IMR-90 (cell line): ENCODE data around the gene UBXN1. TPM values are rescaled to one million over a fixed set of nuclear protein-coding genes. Genes with fewer than 3 reads are reported as not detected.

ENCODE experiments used
- ATAC-seq: fragments of 200-7000 bp; cut with Tn5 transposase; 2 replicates; pipeline ENCODE4 v1.9.1; 2020; ENCODE audit warnings: low read depth, mild to moderate bottlenecking, moderate library complexity
- BruUV-seq: library from RNA; stranded (reverse); fragments of 400-500 nt; replicated peaks from 2 replicates; lab custom pipeline; 2021; lab: Mats Ljungman, UMichigan
- CTCF ChIA-PET: fragments of 300-600 bp; formaldehyde crosslinking; extraction: SDS; loops from one replicate; lab custom pipeline; 2021; ENCODE audit warnings: antibody characterized with exemption; lab: Yijun Ruan, JAX
- POLR2A ChIA-PET: fragments of 300-600 bp; sonication (Branson Sonifier 250); formaldehyde crosslinking; loops from one replicate; lab custom pipeline; 2022; ENCODE audit warnings: antibody characterized with exemption; ENCODE audit not compliant: unreplicated experiment; lab: Charles Lee
- DNase-seq: peaks from one replicate; pipeline ENCODE4 v3.0.0; 2013
- H2AFZ ChIP-seq: replicated peaks from 2 replicates; pipeline ENCODE3; 2013; ENCODE audit warnings: low read length, mild to moderate bottlenecking; ENCODE audit not compliant: poor library complexity
- H2AK5ac ChIP-seq: 2 replicates; pipeline ENCODE4 v1.6.1; 2013; ENCODE audit warnings: low read depth, low read length, inconsistent platforms
- H2AK9ac ChIP-seq: replicated peaks from 2 replicates; pipeline ENCODE3; 2013; ENCODE audit warnings: mild to moderate bottlenecking, low read depth, low read length, moderate library complexity; ENCODE audit not compliant: poor library complexity
- H2BK120ac ChIP-seq: 2 replicates; pipeline ENCODE4 v1.6.1; 2013; ENCODE audit warnings: low read depth, low read length, inconsistent platforms
- H2BK15ac ChIP-seq: 3 replicates; pipeline ENCODE4 v1.6.1; 2013; ENCODE audit warnings: low read depth, low read length, inconsistent platforms
- H2BK20ac ChIP-seq: 2 replicates; pipeline ENCODE4 v1.6.1; 2013; ENCODE audit warnings: low read depth, mild to moderate bottlenecking, inconsistent platforms, low read length, moderate library complexity
- H2BK5ac ChIP-seq: 2 replicates; pipeline ENCODE4 v1.6.1; 2013; ENCODE audit warnings: mild to moderate bottlenecking, low read depth, low read length, inconsistent platforms; ENCODE audit not compliant: poor library complexity, severe bottlenecking
- H3K14ac ChIP-seq: replicated peaks from 2 replicates; pipeline ENCODE4 v1.6.1; 2013; ENCODE audit warnings: low read depth, low read length, inconsistent platforms
- H3K18ac ChIP-seq: 2 replicates; pipeline ENCODE4 v1.6.1; 2013; ENCODE audit warnings: low read depth, low read length, control low read depth
- H3K23ac ChIP-seq: 2 replicates; pipeline ENCODE4 v1.6.1; 2013; ENCODE audit warnings: low read depth, low read length, inconsistent platforms
- H3K27ac ChIP-seq: 2 replicates; pipeline ENCODE4 v1.5.1; 2013; ENCODE audit warnings: mild to moderate bottlenecking, control low read depth, low read length; ENCODE audit not compliant: insufficient read depth
- H3K27me3 ChIP-seq: 2 replicates; pipeline ENCODE4 v1.6.1; 2013; ENCODE audit warnings: low read length; ENCODE audit not compliant: control insufficient read depth, insufficient read depth
- H3K36me3 ChIP-seq: 2 replicates; pipeline ENCODE4 v1.6.1; 2013; ENCODE audit warnings: low read length, mixed read lengths; ENCODE audit not compliant: control insufficient read depth, insufficient read depth
- H3K4ac ChIP-seq: 2 replicates; pipeline ENCODE4 v1.6.1; 2013; ENCODE audit warnings: low read depth, low read length, inconsistent platforms
- H3K4me1 ChIP-seq: 2 replicates; pipeline ENCODE4 v1.6.1; 2013; ENCODE audit warnings: low read length, mixed read lengths; ENCODE audit not compliant: control insufficient read depth, insufficient read depth
- H3K4me2 ChIP-seq: 2 replicates; pipeline ENCODE4 v1.6.1; 2013; ENCODE audit warnings: low read depth, mild to moderate bottlenecking, control low read depth, low read length, moderate library complexity
- H3K4me3 ChIP-seq: 2 replicates; pipeline ENCODE4 v1.5.1; 2013; ENCODE audit warnings: low read depth, mild to moderate bottlenecking, control low read depth, low read length, moderate library complexity; ENCODE audit not compliant: insufficient read depth
- H3K56ac ChIP-seq: 2 replicates; pipeline ENCODE4 v1.6.1; 2013; ENCODE audit warnings: low read length, inconsistent platforms; ENCODE audit not compliant: insufficient read depth; ENCODE audit errors: extremely low read depth
- H3K79me1 ChIP-seq, 2 experiments: 2 replicates each; pipeline ENCODE4 v1.6.1; 2013; ENCODE audit warnings: low read length in 2 of 2, inconsistent platforms in 1 of 2, low read depth in 1 of 2
- H3K9ac ChIP-seq: 2 replicates; pipeline ENCODE4 v1.6.1; 2013; ENCODE audit warnings: low read depth, low read length, control low read depth
- H3K9me1 ChIP-seq: 2 replicates; pipeline ENCODE4 v1.6.1; 2013; ENCODE audit warnings: low read length, inconsistent platforms; ENCODE audit not compliant: insufficient read depth
- H3K9me3 ChIP-seq: 2 replicates; pipeline ENCODE4 v1.6.1; 2013; ENCODE audit warnings: low read length; ENCODE audit not compliant: control insufficient read depth, insufficient read depth
- H4K20me1 ChIP-seq: 2 replicates; pipeline ENCODE4 v1.6.1; 2013; ENCODE audit warnings: low read length, inconsistent platforms; ENCODE audit not compliant: insufficient read depth
- H4K5ac ChIP-seq: 2 replicates; pipeline ENCODE4 v1.6.1; 2013; ENCODE audit warnings: mild to moderate bottlenecking, low read depth, low read length, control low read depth
- H4K8ac ChIP-seq, 2 experiments: 2 replicates each; pipeline ENCODE4 v1.6.1; 2013; ENCODE audit warnings: low read depth in 2 of 2, low read length in 2 of 2, control low read depth in 1 of 2, inconsistent platforms in 1 of 2
- H4K91ac ChIP-seq: 2 replicates; pipeline ENCODE4 v1.6.1; 2013; ENCODE audit warnings: low read depth, low read length, inconsistent platforms; ENCODE audit not compliant: insufficient read depth
- FOS ChIP-seq: fragments of 150-350 bp; IDR thresholded peaks from 2 replicates; pipeline ENCODE4 v1.6.1; 2016; ENCODE audit warnings: low read depth, low read length
- MAZ ChIP-seq: IDR thresholded peaks from 2 replicates; pipeline ENCODE4 v1.6.1; 2012; ENCODE audit warnings: low read depth, mild to moderate bottlenecking, low read length, improper control_type of control experiment, moderate library complexity, borderline replicate concordance
- MXI1 ChIP-seq: IDR thresholded peaks from 2 replicates; pipeline ENCODE4 v1.6.1; 2012; ENCODE audit warnings: low read depth, mild to moderate bottlenecking, low read length, moderate library complexity, borderline replicate concordance
- POLR2A ChIP-seq: IDR thresholded peaks from 2 replicates; pipeline ENCODE4 v1.6.1; 2012; ENCODE audit warnings: mild to moderate bottlenecking, low read depth, low read length
- RFX5 ChIP-seq: IDR thresholded peaks from 2 replicates; pipeline ENCODE4 v1.8.0; 2012; ENCODE audit warnings: low read depth, mild to moderate bottlenecking, low read length, moderate library complexity
- WGBS, 2 experiments: methylation state at CpG; one replicate each; pipeline versions ENCODE4 v1.1.5 to v1.1.7; 2013; ENCODE audit warnings: missing lambda C conversion rate in 2 of 2; ENCODE audit not compliant: insufficient read length in 1 of 2; ENCODE audit errors: extremely low coverage in 2 of 2; 5-methylcytosine and 5-hydroxymethylcytosine counted together
- dilution Hi-C: fragments of 300-500 bp; cut with HindIII; formaldehyde crosslinking; loops from one replicate; pipeline ENCODE4 v1.14.3; 2018; ENCODE audit warnings: low sequenced_read_pairs; ENCODE audit not compliant: unreplicated experiment
- in situ Hi-C: fragments of 300-500 bp; cut with MboI; formaldehyde crosslinking; loops from 3 replicates; pipeline ENCODE4 v1.14.3; 2019; ENCODE audit warnings: low sequenced_read_pairs, inconsistent platforms, mixed read lengths
- intact Hi-C: fragments of 100-400 bp; cut with micrococcal nuclease; formaldehyde crosslinking; loops from 2 replicates; pipeline ENCODE4 v1.10.0; 2022
- polyA plus RNA-seq, 3 experiments: library from polyadenylated mRNA; depleted of rRNA; stranded (reverse); fragments of >200 nt; gene quantifications; 2 replicates each; pipeline ENCODE4 v1.2.3, GENCODE V29; 2012; ENCODE audit warnings: low replicate concordance in 1 of 3
- total RNA-seq: library from RNA; depleted of rRNA; stranded (reverse); fragments of >200 nt; gene quantifications from 2 replicates; pipeline ENCODE4 v1.2.3, GENCODE V29; 2012
- TF ChIP-seq, protein P1 (sequence below): conservative IDR thresholded peaks from 2 replicates; pipeline ENCODE4 v1.5.1; 2012; ENCODE audit warnings: mild to moderate bottlenecking, low read depth, low read length, improper control_type of control experiment
- TF ChIP-seq, protein P2 (sequence below): fragments of 150-350 bp; IDR thresholded peaks from 2 replicates; pipeline ENCODE4 v1.6.1; 2017; ENCODE audit warnings: mild to moderate bottlenecking, antibody characterized with exemption, low read length, low read depth
- TF ChIP-seq, protein P3 (sequence below): fragments of 150-350 bp; IDR thresholded peaks from 2 replicates; pipeline ENCODE4 v1.6.1; 2016; ENCODE audit warnings: low read depth, mild to moderate bottlenecking, low read length, moderate library complexity, borderline replicate concordance

Gene UBXN1
- total and polyA plus RNA-seq, 2 of the 4 experiments (the other 2 are of a cell fraction), result 50.0 to 81.6 TPM

DNA sequence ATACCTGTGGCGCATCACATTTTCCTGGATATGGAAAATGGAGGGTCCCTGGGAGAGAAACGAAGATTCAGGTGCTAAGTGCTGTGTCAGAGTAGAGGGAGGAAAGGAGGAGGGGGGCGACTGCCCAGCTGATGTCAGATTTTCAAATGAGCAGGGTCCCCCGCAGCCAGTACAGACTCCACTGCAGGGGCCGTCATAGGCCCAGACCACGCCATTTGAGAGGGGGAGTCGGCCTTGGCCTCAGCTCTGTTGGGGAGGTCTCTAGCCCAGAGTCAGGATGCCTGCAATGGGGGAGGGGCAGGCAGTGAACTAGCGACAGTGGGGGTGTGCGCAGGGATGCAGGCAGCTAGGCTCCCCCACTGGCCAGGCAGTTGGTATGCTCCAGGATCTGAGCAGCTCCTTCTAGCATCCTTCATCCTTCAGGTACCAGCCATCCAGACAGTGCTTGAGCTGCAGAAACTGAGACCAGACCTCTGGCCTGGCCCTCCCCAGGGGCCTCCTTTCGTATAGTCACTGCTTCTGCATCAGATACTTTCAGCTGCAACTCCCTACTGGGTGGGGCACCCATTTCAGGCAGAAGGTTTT is 28.5 kb upstream of the UBXN1 start, which contains the start of the genes BSCL2 and GNG3:
TSS of gene BSCL2 (minus strand) at position 148 of the 585 bp plus-strand sequence. CDS start 229 bp downstream, outside the sequence.
TSS of gene GNG3 (plus strand) at position 400 of the 585 bp plus-strand sequence. CDS start 620 bp downstream, outside the sequence.
- peak within 1 kb of the TSS; percentile 67 for H2AK5ac ChIP-seq
- H3K23ac ChIP-seq, result peak within 1 kb of the TSS; percentile 96
- no peak within 1 kb of the TSS for H3K56ac ChIP-seq
- H3K79me1 ChIP-seq, result peaks cover 18 to 53% of the 10 kb centered on the region in 2 experiments
- H4K91ac ChIP-seq, result peak within 1 kb of the TSS; percentile 52
- H3K9me3 ChIP-seq, result no peaks in the 10 kb centered on the region
- peak within 1 kb of the TSS; percentile 86 for H3K4ac ChIP-seq
- peak within 1 kb of the TSS; percentile 93 to 97 for H4K8ac ChIP-seq
- peak within 1 kb of the TSS; percentile 86 for H4K5ac ChIP-seq
- DNase-seq (no peak), ATAC-seq (no peak)
- peak within 1 kb of the TSS; percentile 97 for H2AK9ac ChIP-seq
- BruUV-seq, result no TSS peak
- H2BK5ac ChIP-seq, result peak within 1 kb of the TSS; percentile 16
- peaks cover 17% of the 10 kb centered on the region for H3K36me3 ChIP-seq
- H3K18ac ChIP-seq, result no peak within 1 kb of the TSS
- TF ChIP-seq, protein P1, sequence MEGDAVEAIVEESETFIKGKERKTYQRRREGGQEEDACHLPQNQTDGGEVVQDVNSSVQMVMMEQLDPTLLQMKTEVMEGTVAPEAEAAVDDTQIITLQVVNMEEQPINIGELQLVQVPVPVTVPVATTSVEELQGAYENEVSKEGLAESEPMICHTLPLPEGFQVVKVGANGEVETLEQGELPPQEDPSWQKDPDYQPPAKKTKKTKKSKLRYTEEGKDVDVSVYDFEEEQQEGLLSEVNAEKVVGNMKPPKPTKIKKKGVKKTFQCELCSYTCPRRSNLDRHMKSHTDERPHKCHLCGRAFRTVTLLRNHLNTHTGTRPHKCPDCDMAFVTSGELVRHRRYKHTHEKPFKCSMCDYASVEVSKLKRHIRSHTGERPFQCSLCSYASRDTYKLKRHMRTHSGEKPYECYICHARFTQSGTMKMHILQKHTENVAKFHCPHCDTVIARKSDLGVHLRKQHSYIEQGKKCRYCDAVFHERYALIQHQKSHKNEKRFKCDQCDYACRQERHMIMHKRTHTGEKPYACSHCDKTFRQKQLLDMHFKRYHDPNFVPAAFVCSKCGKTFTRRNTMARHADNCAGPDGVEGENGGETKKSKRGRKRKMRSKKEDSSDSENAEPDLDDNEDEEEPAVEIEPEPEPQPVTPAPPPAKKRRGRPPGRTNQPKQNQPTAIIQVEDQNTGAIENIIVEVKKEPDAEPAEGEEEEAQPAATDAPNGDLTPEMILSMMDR, result no peak
- TF ChIP-seq, protein P2, sequence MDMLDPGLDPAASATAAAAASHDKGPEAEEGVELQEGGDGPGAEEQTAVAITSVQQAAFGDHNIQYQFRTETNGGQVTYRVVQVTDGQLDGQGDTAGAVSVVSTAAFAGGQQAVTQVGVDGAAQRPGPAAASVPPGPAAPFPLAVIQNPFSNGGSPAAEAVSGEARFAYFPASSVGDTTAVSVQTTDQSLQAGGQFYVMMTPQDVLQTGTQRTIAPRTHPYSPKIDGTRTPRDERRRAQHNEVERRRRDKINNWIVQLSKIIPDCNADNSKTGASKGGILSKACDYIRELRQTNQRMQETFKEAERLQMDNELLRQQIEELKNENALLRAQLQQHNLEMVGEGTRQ, result no peak
- TF ChIP-seq POLR2A, result no peak
- TF ChIP-seq FOS, result no peak
- TF ChIP-seq, protein P3, sequence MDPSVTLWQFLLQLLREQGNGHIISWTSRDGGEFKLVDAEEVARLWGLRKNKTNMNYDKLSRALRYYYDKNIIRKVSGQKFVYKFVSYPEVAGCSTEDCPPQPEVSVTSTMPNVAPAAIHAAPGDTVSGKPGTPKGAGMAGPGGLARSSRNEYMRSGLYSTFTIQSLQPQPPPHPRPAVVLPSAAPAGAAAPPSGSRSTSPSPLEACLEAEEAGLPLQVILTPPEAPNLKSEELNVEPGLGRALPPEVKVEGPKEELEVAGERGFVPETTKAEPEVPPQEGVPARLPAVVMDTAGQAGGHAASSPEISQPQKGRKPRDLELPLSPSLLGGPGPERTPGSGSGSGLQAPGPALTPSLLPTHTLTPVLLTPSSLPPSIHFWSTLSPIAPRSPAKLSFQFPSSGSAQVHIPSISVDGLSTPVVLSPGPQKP, result no peak
- TF ChIP-seq MAZ, result no peak
- no peak for TF ChIP-seq MXI1
- no peak for TF ChIP-seq RFX5
- peak within 1 kb of the TSS; percentile 44 for H3K4me3 ChIP-seq
- peak within 1 kb of the TSS; percentile 95 for H2AFZ ChIP-seq
- intact Hi-C loops, result no loop called here
- H3K4me1 ChIP-seq, result peaks cover 16% of the 10 kb centered on the region
- peak within 1 kb of the TSS; percentile 33 for H3K27ac ChIP-seq
- in situ Hi-C loops, result no loop called here
- no peaks in the 10 kb centered on the region for H4K20me1 ChIP-seq
- dilution Hi-C loops, result no loop called here
- WGBS, 2 experiments, result 76% methylated on average over 5 of the region's 10 CpGs; no CpG with 5 or more reads in 1 of the 2 experiments
- H3K14ac ChIP-seq, result peak within 1 kb of the TSS; percentile 88
- H3K27me3 ChIP-seq, result no peaks in the 10 kb centered on the region
- ChIA-PET CTCF (no interaction called here), POLR2A (no interaction called here)
- H2BK120ac ChIP-seq, result no peak within 1 kb of the TSS
- H3K9me1 ChIP-seq, result peaks cover 17% of the 10 kb centered on the region
- peak within 1 kb of the TSS; percentile 94 for H3K4me2 ChIP-seq
- peak within 1 kb of the TSS; percentile 46 for H3K9ac ChIP-seq
- H2BK20ac ChIP-seq, result no peak within 1 kb of the TSS
- H2BK15ac ChIP-seq, result no peak within 1 kb of the TSS
